IPS DF 6.9 (cell line): Measurements from ENCODE around the gene SLC2A1.

Experiments
- DNase-seq: peaks from one replicate; pipeline ENCODE4 v3.0.0-alpha.2; 2013; ENCODE audit warnings: low read depth, low spot score
- H3K27ac ChIP-seq: one replicate; pipeline ENCODE4 v1.5.1; 2013; ENCODE audit warnings: low read length, control low read depth
- H3K27me3 ChIP-seq: 2 replicates; pipeline ENCODE4 v1.6.1; 2013; ENCODE audit warnings: mild to moderate bottlenecking, low read length; ENCODE audit not compliant: control insufficient read depth, insufficient read depth
- H3K36me3 ChIP-seq: 2 replicates; pipeline ENCODE4 v1.6.1; 2013; ENCODE audit warnings: low read length; ENCODE audit not compliant: control insufficient read depth, insufficient read depth
- H3K4me1 ChIP-seq: 2 replicates; pipeline ENCODE4 v1.6.1; 2013; ENCODE audit warnings: low read length; ENCODE audit not compliant: control insufficient read depth, insufficient read depth
- H3K4me3 ChIP-seq: 2 replicates; pipeline ENCODE4 v1.5.1; 2013; ENCODE audit warnings: mild to moderate bottlenecking, low read length
- H3K9me3 ChIP-seq: 2 replicates; pipeline ENCODE4 v1.6.1; 2013; ENCODE audit warnings: low read length, inconsistent platforms; ENCODE audit not compliant: control insufficient read depth, insufficient read depth
- WGBS: extraction: QIAGEN DNeasy Blood & Tissue Kit; methylation state at CpG from one replicate; pipeline ENCODE4 v1.1.7; 2013; ENCODE audit warnings: mixed read lengths, missing lambda C conversion rate; ENCODE audit not compliant: insufficient read length, insufficient coverage; 5-methylcytosine and 5-hydroxymethylcytosine counted together

The SLC2A1 gene

DNA sequence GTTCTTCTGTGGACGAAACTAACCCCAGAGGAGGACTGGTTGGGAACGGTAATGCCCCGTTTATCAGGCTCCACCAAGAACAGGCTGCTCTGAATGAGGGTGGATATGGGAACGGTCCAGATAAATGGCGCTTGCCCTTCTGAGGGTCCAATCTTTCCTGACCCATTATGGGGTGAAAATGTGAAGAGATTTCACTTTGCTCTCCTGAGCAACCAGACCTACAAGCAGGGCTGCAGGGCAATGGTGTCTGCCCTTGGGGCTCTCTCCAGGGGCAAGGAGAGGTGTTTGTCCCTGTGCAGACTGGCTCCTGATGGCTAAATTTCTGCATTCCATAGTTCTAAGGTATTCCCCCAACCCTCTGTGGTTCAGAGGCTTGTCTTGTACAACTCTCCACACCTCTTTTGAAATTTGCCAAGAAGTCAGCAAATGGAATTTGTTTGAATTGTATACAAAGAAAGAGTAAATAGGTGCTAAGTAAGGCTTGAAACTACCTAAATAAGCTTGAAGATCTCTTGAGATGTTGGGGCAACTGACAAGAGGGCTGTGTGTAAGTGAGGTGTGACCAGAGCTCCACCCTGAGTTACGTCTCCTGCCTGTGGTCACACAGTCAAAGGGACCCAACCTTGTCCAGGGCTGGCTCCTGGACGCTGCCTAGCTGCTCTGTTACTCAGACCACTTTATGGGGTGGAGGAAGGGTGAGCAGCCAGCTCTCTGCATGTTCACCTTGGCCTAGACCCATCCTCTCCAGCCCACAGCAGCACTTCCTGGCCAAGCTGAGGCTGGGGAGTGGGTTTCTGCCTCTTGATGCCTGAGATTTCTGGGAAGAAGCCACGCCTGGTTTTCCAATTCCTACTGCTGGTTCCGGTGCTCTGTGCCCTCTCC lies 24.8 kb downstream of the SLC2A1 start:
- Histone ChIP-seq H3K4me1 (no peaks in the 10 kb centered on the region; the same call in 1 of the 2 replicates), H3K36me3 (peaks cover 57% of the 10 kb centered on the region)
- no CpG with 5 or more reads among the region's 9 CpGs for WGBS

DNA sequence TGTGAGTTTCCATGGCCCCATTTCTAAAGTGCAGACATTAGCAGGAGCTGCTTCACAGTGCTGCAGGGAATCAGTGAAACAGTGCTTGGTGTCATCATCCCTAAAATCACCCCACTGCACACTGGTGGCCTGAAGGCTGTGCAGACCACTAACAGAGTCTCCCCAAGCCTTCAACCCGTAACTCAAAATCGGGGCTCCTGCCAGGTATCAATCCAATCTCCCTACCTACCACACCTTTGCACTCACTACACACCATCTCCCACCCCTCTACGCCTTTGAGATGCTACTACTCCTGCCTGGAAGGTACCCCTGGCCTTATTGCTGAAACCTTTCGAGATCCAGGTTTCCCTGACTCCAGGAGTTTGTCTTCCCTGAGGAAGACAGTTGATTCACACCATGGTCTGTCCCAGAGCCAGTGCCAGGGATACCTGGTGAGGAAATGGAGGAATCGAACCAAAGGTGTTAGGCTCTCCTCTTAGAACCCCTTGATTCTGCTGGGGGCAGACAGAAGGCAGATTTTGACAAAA lies 25.5 kb downstream of the SLC2A1 start:
- Histone ChIP-seq H3K36me3 (peaks cover 58% of the 10 kb centered on the region), H3K9me3 (no peaks in the 10 kb centered on the region), H3K27ac (no peak overlapping the region), H3K4me3 (no peak overlapping the region), H3K27me3 (no peaks in the 10 kb centered on the region), H3K4me1 (no peaks in the 10 kb centered on the region; the same call in 1 of the 2 replicates)
- WGBS: no CpG with 5 or more reads among the region's 5 CpGs
- no peak for DNase-seq

More for the DNA sequence above, 24.8 kb downstream of the SLC2A1 start:
- Histone ChIP-seq H3K27ac (no peak overlapping the region), H3K9me3 (no peaks in the 10 kb centered on the region), H3K27me3 (no peaks in the 10 kb centered on the region), H3K4me3 (no peak overlapping the region)
- no peak for DNase-seq

DNA sequence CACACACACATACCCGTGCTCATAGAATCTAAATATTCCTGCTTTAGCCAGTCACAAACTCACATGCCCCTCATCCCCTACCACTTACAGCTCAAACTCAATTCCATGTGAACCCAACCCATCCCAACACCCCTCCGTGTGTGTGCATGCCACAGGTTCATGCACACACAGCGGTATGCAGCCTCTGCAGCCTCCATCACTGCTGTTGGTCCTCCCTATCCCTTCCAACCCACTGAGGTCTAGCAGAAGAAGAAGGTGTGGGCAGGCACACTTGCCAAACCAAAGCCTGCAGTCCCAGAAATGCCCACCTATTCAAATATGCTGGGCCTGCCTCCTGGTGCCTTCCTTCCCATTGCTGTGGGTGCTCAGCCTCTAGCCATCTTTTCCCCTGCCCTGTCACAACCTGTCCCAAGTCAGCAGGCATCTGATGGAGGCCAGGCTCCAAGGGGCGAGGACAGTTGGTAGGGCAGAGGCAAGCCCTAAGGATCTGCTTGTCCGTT lies 26.2 kb downstream of the SLC2A1 start:
- DNase-seq: no peak
- Histone ChIP-seq H3K4me1 (no peaks in the 10 kb centered on the region; the same call in 1 of the 2 replicates), H3K27me3 (no peaks in the 10 kb centered on the region), H3K36me3 (peaks cover 58% of the 10 kb centered on the region), H3K27ac (no peak overlapping the region), H3K9me3 (no peaks in the 10 kb centered on the region), H3K4me3 (no peak overlapping the region)
- no CpG with 5 or more reads among the region's 5 CpGs for WGBS

DNA sequence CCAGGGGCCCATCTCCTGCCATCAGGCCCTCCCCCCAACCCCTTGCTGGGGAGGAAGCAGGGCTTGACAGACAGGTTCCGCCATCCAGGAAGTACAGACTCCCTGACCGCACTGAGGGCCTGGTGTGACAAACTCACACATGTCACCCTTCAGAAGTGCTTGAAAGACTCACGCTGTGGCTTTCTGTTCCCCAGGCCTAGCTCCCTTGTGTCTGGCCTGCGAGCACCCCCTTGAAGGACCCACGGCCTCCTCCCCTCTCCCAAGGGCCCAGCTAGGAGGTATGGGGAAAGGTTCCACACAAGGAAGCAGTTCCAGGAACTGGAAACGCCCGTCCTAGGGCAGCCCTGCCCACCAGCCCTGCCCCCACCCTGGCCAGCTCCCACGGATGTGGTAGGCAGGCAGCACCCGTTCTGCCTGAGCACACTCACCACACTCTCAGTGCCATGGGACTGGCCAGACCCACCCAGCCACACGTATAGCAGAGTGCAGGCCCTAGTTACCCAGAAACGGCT lies 26.7 kb downstream of the SLC2A1 start:
- Histone ChIP-seq H3K4me1 (no peaks in the 10 kb centered on the region; the same call in 1 of the 2 replicates), H3K4me3 (no peak overlapping the region), H3K9me3 (no peaks in the 10 kb centered on the region), H3K27ac (no peak overlapping the region), H3K36me3 (peaks cover 59% of the 10 kb centered on the region), H3K27me3 (no peaks in the 10 kb centered on the region)
- DNase-seq: no peak
- no CpG with 5 or more reads among the region's 11 CpGs for WGBS

DNA sequence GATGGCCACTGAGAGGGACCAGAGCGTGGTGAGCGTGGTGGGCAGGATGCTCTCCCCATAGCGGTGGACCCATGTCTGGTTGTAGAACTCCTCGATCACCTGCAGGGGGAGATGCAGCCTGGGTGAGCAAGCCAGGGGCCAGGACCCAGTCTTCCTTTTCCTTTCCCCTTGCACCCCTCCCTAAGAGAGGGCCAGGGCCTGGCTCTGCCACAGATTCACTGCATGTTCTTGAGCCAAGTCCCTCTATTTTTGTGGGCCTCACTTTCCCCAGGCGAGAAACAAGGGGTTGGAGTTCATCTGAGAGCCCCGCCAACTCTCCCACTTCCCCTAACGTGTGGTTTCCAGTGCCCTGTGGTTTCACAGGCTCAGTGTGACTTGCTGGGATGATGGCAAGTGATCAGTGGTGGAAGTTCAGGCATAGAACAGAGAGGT lies 27.5 kb downstream of the SLC2A1 start:
- no peaks in the 10 kb centered on the region for H3K27me3 ChIP-seq
- no peak overlapping the region for H3K27ac ChIP-seq
- H3K4me1 ChIP-seq: no peaks in the 10 kb centered on the region
- H3K9me3 ChIP-seq: no peaks in the 10 kb centered on the region
- peaks cover 66% of the 10 kb centered on the region for H3K36me3 ChIP-seq
- no CpG with 5 or more reads among the region's 7 CpGs for WGBS
- DNase-seq: no peak
- H3K4me3 ChIP-seq: no peak overlapping the region

DNA sequence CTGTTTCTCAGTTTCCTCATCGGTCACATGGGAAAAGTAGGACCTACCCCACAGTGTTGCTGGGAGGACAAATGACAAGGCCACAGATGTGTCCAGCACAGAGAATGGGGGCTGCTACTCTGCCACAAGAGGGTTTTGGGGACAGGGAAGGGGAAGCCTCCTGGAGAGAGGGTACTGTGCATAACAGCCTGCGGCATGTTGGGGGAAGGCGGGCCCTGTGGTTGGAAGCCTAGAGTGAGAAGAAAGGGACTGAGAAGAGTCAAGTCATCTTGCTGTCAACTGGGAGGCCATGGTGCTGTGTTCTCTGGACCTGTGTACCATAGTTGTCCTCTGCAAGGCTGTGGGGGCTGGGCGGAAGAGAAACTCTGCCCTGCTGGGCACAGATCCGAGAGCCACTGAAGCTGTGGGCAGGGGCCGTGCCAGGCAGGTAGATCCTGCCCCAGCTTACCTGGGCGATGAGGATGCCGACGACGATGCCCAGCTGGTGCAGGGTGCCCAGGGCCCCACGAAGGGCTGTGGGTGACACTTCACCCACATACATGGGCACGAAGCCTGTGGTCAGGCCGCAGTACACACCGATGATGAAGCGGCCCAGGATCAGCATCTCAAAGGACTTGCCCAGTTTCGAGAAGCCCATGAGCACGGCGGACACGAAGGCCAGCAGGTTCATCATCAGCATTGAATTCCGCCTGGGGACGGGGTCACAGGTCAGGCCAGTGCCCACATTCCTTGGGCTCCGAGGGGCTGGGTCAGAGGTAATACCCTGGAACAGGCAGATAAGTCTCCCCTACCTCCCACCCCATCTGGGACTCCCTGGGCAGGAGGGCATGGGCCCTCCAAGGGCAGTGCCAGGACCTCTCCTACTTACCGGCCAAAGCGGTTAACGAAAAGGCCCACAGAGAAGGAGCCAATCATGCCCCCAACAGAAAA lies 28.2 kb downstream of the SLC2A1 start:
- DNase-seq: no peak
- Histone ChIP-seq H3K4me3 (no peak overlapping the region), H3K9me3 (no peaks in the 10 kb centered on the region), H3K36me3 (peaks cover 64% of the 10 kb centered on the region), H3K27me3 (no peaks in the 10 kb centered on the region), H3K27ac (no peak overlapping the region), H3K4me1 (peaks cover 2% of the 10 kb centered on the region; the same call in 1 of the 2 replicates)
- no CpG with 5 or more reads among the region's 25 CpGs for WGBS

DNA sequence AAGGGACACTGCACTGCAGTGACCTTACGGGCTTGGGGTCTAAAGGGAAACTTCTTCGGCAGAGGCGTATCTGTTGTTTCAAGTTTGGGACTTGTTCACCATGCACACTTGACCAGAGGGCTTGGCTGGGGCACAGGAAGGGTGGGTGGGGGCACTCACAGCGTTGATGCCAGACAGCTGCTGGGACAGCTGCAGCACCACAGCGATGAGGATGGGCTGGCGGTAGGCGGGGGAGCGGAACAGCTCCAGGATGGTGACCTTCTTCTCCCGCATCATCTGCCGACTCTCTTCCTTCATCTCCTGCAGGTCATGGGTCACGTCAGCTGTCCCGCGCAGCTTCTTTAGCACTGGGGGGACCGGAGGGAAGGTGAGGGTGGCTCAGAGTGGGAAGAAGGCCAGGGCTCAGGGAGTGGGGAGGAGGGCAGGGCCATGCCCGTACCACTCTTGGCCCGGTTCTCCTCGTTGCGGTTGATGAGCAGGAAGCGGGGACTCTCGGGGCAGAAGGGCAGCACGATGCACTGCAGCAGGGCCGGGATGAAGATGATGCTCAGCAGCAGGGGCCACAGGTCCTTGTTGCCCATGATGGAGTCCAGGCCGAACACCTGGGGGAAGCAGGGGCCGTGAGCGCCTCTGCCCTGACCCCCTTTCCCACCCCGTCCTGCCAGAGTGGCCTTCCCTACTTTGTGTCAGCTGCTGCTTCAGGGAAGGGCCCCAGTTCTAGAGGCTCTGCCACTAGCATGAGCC lies 29.1 kb downstream of the SLC2A1 start:
- Histone ChIP-seq H3K4me3 (no peak overlapping the region), H3K36me3 (peaks cover 56% of the 10 kb centered on the region), H3K27me3 (no peaks in the 10 kb centered on the region), H3K4me1 (peaks cover 2% of the 10 kb centered on the region; the same call in 1 of the 2 replicates), H3K9me3 (no peaks in the 10 kb centered on the region), H3K27ac (no peak overlapping the region)
- no peak for DNase-seq
- WGBS: no CpG with 5 or more reads among the region's 26 CpGs

DNA sequence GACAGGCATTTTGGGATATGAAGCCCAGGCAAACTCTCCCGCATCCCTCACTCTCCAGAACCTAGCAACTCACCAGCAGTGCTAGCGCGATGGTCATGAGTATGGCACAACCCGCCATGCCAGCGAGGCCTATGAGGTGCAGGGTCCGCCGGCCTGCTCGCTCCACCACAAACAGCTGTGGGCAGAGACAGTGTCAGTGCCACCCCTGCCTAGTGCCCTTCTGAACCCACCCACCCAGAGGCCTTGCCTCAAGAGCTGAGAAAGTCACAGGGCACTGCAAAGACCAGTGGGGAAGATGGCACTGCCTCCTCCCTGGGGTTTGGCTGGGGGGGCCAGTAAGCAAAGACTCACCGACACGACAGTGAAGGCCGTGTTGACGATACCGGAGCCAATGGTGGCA lies 29.8 kb downstream of the SLC2A1 start:
- Histone ChIP-seq H3K4me3 (no peak overlapping the region), H3K27me3 (no peaks in the 10 kb centered on the region), H3K9me3 (no peaks in the 10 kb centered on the region), H3K4me1 (peaks cover 2% of the 10 kb centered on the region; the same call in 1 of the 2 replicates), H3K27ac (no peak overlapping the region), H3K36me3 (peaks cover 53% of the 10 kb centered on the region)
- no peak for DNase-seq
- WGBS: no CpG with 5 or more reads among the region's 13 CpGs

DNA sequence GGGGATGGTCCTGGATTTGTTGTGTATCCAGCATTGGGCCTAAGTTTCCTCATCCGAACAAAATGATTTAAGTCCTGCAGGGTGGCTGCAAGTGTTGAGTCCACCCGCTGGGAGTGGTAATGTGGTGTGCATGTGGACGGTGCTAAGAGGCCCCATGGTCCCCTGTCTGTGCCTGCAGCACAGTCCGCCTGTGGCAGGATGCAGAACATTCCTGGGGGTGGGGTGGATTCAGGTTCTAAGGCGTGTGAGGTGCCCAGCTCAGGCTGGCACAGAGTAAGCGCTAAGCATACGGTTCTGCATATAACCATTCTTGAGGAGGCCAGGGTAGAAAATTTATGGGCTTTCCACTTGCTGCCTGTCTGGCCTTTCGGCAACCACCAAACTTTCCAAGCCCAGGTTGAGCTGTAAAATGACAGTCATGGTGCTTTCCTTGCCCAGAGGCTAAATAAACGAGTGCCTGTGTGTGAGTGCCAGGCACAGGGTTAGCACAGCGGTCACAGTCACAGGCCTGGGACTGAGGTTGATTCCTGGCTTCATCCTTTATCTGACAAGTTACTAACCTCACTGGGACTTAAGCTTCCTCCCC lies 30.7 kb downstream of the SLC2A1 start:
- no peak for DNase-seq
- Histone ChIP-seq H3K27ac (no peak overlapping the region), H3K27me3 (no peaks in the 10 kb centered on the region), H3K4me1 (peaks cover 4% of the 10 kb centered on the region; the same call in 1 of the 2 replicates), H3K36me3 (peaks cover 53% of the 10 kb centered on the region), H3K9me3 (no peaks in the 10 kb centered on the region), H3K4me3 (no peak overlapping the region)
- WGBS: no CpG with 5 or more reads among the region's 10 CpGs
